Activated CD4-positive, alpha-beta T cell treated with anti-CD3 and anti-CD28 coated beads, Interleukin-2, amount 50 U/mL, for 1 hour (primary cell): ENCODE data around the gene NTM.
"Not testable (repeated sequence)": the region's sequence is repeated elsewhere in the genome, so short reads cannot be mapped to it uniquely, and the experiment has no call there.

ENCODE experiments used
- DNase-seq: peaks from one replicate; pipeline ENCODE4 v3.0.0-alpha.2; 2020

Gene NTM

DNA sequence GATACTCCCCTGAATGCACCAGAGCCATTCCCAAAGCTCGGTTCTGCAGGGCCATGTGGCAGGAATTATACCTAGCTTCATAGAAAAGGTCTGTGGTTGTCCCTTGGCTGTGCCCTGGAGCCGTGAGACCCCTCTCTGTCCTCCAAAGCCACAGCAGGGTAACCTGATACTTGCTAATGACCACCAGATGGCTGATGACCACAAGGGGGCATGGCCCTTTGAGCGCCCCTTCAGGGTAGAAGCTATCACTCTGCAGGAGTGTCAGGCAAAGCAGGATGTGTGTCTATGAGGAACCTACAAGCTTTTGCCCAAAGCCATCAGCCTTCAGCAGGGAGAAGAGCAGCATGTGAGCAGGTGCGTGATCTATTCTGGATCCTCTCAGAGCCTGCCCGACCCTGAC lies 95.3 kb downstream of the NTM start:
- DNase-seq: no peak

- no peak for DNase-seq
These were observed 97.4 kb downstream of the NTM start for GRCh38 chr11:131467645-131468394.

GRCh38 chr11:131468565-131468964 lies 98.2 kb downstream of the NTM start:
- DNase-seq: no peak

DNA sequence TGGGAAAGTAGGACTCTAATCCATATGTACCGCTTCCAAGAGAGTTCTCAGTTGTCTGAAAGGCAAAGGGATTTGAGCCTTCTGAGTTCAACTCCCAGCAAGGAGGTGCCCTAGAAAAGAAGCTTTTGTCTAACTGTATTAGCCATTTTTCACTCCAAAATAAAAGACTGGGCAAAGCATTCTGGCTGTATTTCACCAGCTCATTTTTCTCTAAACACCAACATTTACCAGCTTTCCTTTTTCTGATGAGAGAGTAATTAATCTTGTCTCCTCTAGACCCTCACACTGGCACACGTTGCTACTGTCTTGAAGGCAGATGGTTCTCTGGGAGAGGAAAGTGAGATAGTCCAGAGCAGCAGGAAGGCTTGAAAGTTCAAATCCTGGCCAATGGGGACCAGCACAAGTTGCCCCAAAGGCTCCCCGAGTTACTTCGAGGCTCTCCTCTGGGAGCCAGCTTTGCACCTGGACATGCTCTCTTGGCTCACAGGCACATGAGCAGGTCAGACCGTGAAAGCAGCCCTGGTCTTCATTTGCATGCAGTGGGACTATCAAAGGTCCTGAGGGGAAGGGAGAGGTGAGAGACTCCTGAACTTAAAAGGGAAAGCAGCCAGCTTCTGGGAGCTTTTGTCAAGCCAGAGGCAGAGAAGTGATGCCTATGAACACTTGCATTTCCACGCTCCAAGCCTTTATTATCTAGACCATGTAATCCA lies 100.0 kb downstream of the NTM start:
- DNase-seq: no peak

DNA sequence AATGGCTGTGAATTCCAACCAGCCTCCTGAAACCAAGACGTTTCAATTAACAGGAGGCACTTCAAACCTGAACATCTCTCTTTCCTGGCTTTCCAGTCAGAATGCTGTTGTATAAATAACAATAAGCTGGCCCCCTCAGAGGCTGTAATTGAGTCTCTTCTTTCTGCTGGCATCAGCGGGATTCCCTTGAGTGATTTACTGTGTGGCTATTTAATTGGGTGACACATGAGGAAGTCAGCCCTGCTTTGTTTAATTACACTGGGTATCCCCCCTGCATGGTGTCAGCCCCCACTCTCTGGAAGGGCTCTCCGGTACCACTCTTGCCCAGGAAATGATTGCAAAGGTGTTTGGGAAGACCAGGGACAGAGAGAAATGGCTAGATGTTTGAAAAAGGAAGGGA lies 101.6 kb downstream of the NTM start:
- DNase-seq: no peak

DNA sequence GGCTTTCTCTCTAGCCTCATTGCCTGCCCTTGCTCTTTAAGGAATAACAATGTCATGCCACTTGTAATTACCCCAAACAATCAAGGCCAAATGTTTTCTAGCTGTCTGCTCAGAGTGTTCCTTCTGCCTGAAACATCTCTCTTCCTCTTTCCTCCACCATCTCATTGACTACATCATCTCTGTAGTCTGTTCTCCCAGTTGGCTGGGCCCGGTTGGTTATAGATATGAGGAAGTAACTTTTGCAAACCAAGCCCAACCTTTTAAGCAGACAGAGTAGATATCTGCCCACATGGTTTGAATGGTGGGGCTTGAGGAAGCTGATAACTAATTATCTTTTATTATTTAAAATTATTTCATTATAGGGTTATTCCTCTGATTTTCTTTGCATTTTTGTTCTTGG lies 104.5 kb downstream of the NTM start:
- no peak for DNase-seq

GRCh38 chr11:131476266-131476665 lies 105.9 kb downstream of the NTM start:
- no peak for DNase-seq

DNA sequence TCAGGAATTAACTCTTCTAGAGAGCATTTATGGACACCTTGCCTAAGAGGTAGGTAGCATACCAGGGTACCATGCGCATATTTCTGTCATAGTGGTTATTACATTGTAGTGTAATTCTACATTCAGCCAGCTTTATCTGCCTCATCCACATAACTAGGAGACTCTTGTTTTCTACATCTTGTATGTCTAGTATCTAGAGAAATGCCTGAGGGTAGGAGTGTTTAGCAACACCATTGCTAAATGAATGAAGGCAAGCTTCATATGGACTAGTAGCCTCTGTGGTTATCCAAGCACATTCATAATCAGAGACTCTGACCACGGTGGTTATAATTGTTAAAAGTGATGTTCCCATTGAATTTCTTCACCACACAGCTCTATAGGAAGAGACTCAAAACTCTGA lies 107.9 kb downstream of the NTM start:
- no peak for DNase-seq

DNA sequence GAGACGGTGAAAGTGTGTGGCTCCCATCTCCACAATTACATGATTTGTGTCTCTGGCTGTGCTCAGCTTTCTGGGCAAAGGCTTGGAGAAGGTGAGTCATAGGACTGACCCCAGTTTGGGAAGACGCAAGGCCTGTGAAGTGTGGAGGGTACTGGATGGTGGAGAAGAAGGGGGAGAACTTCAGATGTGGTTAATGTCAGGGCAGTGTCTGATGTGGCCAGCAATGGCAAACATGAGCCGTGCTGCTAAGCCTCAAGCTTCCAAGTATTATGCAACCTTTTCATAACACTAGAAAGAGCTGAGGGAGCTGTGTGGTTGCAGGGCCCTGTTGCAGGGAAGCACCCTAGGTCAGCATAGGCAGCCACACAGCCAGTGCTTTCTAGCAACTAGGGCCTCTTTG lies 110.9 kb downstream of the NTM start:
- DNase-seq: no peak

DNA sequence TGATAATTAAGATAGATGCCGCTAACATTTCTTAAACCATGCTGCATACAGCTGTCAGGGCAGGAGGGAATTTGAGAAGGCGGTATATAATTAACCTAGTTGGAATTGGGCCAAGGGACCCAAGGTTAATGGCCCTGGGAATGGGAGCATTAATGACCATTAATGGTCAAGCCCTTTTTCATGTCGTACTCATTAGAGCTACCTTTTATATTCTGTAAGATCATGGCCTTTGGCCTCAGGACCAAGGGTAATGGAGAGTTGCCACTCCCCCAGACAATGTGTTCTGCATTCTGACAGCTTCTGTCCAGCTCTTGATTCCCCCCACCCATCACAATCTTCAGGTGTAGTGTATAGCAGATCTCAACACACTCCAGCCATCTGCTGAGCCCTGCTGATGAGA lies 111.6 kb downstream of the NTM start:
- no peak for DNase-seq

DNA sequence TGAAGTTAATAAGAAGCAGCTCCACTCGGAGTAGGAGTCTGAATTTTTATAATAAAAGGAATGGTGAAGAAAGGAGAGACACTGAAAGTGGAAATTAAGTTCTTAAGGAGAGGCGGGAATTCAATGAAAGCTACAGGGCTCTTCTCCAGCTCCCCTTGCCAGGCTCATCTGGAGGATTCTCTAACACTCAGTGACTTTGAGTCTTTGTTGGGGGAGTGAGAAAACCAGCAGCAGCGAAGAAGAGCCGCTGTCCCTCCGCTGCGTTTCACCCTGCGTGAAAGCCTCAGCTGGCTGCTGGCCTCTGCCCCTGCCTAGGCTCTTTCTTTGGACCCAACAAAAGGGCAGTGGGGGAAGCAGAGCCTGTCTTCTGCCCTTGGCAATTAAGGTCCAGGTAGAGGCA lies 113.0 kb downstream of the NTM start:
- DNase-seq: no peak

GRCh38 chr11:131483877-131484276 lies 113.5 kb downstream of the NTM start:
- no peak for DNase-seq

DNA sequence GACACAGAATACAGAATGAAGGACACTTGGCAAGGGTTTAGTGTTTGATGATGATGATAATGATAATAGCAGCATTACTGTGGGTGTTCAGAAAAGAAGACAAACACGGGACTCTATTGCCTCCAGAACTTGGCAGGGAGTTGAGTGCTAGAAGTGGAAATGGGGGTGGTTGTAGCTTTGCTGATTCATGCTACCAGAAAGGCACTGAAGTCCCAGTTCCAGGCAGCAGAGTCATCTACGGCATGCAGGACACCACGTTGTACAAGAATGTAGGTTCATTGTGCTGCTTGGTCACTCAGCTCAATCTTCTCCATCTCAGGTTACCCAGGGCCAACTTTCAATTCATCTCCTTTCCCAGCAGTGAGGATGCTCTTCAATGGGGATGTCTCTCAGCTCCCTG lies 115.7 kb downstream of the NTM start:
- no peak for DNase-seq

GRCh38 chr11:131486937-131487635 lies 116.7 kb downstream of the NTM start:
- DNase-seq: no peak

DNA sequence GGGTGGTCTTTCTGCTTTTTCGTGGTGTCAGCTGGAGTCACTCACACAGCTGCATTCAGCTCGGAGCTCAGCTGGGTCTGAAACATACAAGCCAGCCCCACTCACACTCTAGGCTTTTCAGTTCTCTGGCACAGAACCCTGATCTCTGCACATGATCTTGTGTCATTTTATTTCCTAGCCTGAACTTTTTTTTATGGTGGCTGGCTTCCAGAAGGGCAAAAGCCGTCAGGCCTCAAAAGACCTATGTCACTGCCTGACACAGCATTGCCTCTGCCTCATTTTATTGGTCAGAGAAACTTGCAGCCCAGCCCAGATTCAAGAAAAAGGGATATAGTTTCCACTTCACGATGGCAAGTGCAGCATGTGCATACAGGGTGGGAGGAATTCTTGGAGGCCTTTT lies 117.8 kb downstream of the NTM start:
- no peak for DNase-seq

DNA sequence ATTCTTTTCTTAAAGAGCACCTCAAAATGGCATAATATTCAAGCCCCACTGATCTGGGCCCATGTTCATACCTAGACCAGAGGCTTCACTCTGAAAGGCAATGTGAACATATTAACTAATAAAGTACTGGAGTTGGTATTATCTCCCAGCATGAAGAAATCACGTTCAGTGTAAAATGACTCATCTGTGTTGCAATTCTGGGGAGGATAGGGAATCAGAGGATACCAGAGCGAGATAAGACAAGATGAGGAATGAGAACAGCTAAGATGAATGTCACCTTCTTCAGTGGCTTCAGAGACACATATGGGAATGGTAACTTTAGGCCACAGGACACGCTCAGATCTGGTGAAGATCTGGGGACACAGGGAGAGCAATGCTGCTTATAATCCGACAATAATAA lies 121.1 kb downstream of the NTM start:
- DNase-seq: no peak

GRCh38 chr11:131495423-131495822 lies 125.0 kb downstream of the NTM start:
- no peak for DNase-seq

GRCh38 chr11:131497686-131498085 lies 127.3 kb downstream of the NTM start:
- not testable (repeated sequence) for DNase-seq

DNA sequence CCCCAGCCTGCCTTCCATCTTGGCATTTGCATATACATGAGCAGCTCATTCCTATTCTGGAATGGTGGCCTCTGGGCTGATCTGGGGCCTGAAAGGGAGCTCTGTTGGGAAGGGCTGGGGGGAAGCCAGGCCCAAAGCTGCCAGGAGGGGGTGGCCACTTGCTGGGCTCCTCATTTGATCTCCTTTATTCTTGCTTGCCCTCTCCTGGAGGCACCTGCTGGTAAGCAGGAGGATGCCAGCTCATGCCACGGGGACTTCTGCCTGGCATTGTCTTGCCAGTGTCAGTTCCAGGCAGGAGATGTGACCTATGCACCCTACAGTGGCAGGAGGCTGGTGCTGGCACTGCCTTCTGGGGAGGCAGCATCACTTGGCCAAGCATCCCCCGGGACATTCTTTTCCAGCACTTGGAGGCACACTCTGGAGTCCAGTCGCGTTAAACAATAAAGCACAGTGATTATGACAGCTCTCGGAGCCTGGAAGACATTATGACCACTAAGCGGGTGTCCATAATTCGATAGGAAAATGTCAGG lies 128.3 kb downstream of the NTM start:
- DNase-seq: no peak

DNA sequence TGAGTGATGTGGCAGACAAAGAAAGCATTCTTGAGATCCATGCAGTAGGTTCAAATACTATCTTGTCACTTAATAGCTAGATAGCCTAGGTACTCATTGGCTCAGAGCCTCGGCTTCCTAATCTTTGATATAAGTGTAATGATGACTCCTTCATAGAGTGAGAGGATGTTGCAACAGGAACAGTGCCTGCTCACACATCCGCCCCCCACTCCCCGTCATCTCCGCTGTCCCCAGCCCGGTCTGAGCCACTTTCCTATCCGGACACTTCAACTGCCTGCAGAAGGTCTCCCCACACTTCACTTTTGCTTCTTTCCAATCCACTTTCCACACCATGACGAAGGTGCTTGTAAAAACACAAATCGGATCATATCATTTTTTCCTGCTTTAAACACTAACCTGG lies 128.8 kb downstream of the NTM start:
- DNase-seq: no peak

- no peak for DNase-seq
These were observed 132.6 kb downstream of the NTM start for GRCh38 chr11:131503017-131503416.

- DNase-seq: no peak
These were observed 134.0 kb downstream of the NTM start for GRCh38 chr11:131504199-131504949.

DNA sequence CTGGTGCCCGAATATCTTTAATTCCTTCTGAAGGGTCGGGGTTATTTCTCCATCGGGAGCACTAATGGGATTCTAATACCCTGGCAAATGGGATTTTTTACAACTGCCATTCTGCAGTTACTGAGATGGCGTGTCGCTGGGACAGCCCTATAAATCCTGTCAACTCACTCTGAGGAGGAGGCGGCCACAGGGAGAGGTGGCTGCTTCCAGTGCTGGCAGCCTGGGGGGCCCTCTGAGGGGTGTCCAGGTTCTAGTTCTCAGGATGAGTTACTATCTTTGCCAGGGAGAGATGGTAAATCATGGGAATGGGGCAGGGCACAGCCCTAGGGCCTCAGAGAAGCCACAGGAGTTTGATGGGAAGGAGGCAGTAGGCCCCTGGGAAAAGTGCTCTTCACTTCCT lies 135.9 kb downstream of the NTM start:
- no peak for DNase-seq
